ENCODE results near the gene MPPED2.

DNA sequence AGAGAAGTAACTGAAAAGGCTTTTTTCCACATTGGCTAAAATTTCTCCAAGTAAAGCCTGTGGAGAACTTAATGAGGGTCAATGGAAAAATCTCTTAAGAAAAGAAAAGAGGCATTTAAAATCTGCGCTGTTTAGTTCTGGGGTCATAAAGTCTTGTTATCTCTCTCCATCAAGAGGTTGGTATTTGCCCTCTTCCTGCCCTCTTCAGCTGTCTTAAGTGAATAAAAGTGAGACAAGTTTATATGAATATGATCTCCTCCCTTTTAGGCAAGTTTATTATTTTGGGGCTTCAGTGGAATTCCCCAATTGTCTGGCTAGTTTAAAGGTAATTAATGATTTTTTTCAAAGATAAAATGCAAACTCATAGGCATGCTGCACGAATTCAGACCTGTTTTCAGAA is 173.6 kb downstream of the MPPED2 start:
- no peak for TF ChIP-seq POLR2AphosphoS5 (IDR thresholded peaks at IDR 0.05; ENCODE audit: low read depth)
- TF ChIP-seq CTCF (IDR thresholded peaks at IDR 0.05; ENCODE audit: insufficient read depth, low read length) = no peak
- TF ChIP-seq, protein P1, sequence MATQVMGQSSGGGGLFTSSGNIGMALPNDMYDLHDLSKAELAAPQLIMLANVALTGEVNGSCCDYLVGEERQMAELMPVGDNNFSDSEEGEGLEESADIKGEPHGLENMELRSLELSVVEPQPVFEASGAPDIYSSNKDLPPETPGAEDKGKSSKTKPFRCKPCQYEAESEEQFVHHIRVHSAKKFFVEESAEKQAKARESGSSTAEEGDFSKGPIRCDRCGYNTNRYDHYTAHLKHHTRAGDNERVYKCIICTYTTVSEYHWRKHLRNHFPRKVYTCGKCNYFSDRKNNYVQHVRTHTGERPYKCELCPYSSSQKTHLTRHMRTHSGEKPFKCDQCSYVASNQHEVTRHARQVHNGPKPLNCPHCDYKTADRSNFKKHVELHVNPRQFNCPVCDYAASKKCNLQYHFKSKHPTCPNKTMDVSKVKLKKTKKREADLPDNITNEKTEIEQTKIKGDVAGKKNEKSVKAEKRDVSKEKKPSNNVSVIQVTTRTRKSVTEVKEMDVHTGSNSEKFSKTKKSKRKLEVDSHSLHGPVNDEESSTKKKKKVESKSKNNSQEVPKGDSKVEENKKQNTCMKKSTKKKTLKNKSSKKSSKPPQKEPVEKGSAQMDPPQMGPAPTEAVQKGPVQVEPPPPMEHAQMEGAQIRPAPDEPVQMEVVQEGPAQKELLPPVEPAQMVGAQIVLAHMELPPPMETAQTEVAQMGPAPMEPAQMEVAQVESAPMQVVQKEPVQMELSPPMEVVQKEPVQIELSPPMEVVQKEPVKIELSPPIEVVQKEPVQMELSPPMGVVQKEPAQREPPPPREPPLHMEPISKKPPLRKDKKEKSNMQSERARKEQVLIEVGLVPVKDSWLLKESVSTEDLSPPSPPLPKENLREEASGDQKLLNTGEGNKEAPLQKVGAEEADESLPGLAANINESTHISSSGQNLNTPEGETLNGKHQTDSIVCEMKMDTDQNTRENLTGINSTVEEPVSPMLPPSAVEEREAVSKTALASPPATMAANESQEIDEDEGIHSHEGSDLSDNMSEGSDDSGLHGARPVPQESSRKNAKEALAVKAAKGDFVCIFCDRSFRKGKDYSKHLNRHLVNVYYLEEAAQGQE (IDR thresholded peaks at IDR 0.05; ENCODE audit: insufficient replicate concordance, low read depth) = no peak

Measured in HL-60 (cell line).